CD4-positive, alpha-beta T cell treated with Interleukin-10 for 1 hour (primary cell): ENCODE measurements around the gene ZMPSTE24.

Experiments used
- DNase-seq: peaks from one replicate; pipeline ENCODE4 v3.0.0-alpha.2; 2020

ZMPSTE24 gene

DNA sequence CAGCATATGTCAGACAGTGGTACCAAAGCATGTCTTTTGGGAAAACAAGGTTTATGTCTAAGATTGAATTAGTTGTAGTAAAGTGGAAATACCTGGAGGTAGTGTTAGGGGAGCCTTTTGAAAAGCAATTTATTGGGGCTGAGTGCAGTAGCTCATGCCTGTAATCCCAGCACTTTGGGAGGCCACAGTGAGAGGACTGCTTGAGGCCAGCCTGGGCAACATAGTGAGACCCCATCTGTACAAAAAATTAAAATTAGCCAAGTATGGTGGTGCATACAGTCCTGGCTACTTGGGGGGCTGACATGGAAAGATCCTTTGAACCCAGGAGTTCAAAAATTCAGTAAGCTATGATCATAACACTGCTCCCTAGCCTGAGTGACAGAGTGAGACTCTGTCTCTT lies 7.3 kb downstream of the ZMPSTE24 start:
- DNase-seq: no peak

DNA sequence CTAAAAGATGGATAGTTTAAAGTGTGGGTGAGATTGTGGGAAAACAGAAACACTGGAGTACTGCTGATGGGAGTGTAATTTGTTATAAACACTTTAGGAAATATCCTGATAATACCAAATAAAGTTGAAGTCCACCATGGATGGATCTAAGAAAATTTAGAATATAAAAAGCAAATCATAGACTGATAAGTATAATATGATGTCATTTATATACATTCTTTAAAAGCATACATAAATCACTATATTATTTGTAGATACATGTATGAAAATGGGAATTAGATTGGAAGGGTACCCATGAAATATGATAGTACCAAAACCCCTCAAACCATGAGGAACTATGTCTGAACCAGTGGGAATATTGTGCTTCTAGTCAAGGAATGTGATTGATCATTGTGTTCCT lies 7.9 kb downstream of the ZMPSTE24 start:
- no peak for DNase-seq

DNA sequence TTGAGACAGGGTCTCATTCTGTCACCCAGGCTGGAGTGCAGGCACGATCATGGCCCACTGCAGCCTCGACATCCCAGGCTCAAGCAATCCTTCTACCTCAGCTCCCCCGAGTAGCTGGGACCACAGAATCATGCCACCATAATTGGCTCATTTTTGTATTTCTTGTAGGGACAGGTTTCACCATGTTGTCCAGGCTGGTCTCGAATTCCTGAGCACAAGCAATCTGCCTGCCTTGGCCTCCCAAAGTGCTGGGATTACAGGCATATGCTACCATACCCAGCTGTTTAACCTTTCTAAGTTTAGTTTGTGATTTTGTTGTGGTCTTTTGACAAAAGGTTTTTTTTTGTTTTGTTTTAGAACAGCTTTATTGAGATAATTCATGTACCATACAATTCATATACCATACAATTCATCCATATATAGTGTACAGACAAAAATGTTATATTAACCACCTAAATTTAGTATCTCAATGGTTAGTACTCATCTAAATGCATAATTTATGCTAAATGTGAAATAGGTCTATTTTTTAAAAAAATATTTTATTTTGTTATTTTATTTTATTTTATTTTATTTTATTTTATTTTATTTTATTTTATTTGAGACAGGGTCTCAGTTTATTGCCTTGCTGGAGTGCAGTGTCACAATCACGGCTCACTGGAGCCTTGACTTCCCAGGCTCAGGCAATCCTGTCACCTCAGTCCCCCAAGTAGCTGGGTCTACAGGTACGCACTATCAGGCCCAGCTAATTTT lies 8.9 kb downstream of the ZMPSTE24 start:
- no peak for DNase-seq

DNA sequence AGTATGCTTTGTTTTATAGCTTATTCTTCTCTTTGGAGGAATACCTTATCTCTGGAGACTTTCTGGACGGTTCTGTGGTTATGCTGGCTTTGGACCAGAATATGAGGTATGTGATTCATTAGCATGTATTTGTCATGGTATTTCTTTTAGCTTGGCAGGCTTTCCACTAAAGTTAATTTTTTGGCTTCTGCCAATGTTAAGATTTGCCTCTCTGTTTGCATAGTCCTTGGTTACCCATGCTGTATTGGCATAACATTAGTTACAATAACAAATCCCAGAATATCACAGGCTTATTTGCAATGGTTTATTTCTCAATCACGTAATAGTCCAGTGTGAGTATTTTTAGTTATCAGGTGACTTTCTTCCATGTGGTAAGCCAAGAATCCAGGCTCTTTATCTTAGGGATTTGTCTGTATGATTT lies 9.7 kb downstream of the ZMPSTE24 start:
- DNase-seq: no peak

DNA sequence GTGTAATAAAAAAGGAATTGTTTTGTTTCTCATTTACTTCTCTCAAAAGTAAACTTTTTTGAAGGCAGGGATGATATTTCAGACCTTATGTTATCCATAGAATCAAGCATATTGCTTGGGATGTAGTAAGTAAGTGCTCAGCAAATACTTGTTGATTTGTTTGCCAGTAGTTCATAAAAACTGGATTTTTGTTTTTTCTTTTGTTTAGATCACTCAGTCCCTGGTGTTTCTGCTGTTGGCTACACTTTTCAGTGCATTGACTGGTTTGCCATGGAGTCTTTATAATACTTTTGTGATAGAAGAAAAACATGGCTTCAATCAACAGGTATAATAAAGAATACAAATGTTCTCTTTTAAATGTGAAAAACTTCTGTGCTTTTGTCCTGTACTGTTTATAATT lies 10.2 kb downstream of the ZMPSTE24 start:
- no peak for DNase-seq

DNA sequence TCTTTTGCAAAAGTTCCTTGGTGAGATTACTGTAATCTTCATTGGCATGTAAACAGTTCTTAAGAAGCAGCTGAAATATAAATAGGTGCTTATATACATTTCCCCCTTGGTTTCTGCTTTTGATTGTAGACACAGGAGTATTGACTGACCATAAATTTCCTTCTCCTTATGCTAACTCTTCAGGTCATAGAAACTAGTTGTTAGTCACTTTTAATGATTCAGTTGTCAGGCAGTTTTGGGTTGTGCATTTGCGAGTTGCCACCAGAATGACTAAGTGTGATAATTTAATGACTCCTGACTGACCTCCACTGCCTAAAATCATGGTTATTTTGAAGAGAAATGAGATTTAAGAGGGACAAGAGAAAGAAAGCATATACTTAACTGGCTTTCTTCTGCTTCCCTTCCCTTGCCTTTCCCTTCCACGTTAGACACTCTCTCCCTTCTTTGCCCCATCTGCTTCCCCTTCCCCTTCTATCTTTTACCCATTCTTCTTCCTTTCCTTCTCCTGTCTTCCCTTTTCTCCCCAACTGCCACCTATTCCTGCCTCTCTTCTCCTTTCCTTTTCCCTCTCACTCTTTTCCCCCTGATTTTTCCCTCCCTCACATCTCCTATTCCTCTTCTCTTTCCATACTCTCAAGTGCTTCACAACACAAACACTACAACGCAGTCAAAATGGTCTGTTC lies 12.3 kb downstream of the ZMPSTE24 start:
- DNase-seq: no peak

DNA sequence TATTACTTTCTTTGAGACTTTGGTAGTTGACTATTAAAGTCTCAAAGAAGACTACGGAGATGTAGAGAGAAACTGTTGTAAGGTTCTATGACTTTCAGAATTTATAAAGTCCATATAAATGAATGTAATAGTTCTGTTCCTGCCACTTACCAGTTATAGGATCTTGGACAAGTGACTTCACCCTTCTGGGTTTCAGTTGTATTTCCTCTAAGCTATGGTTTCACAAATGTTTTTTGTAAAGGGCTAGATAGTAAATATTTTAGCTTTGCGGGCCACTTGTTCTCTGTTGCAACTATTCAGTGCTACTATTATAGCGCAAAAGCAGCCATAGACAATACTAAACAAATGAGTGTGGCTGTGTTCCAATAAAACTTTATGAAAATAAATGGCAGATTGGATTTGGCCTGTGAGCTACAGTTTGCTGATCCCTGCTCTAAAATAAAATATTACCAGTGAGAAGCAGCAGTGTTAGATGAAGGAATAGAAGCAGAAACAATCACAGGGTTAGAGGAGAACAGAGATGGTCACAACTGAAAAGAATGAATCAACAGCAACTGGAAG lies 14.7 kb downstream of the ZMPSTE24 start:
- DNase-seq: no peak

DNA sequence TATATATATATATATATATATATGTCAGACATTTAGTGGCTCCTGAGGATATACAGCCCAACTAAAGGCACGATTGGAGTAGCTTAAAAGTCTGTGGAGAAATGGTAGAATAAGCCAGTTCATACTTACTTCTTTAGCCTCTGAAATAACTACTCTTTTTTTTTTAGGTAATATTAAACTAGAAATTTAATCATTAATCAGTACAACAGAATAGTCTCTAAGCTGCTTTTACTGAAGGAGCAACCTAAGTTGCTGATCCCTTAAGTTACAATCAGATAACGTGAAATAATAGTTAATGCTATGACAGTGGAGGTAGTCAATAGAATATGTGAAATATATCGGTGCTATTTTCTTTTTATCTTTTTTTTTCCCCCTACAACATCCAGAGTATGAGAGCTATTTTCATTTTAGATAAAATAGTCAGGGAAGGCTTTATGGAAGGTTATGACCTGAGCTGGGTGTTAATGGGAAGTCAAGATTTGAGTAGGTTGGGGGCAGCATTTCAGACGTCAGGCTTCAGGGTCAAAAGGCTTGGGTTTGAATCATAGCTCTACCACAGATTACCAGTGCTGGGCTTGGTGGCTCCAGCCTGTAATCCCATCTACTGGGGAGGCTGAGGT lies 15.6 kb downstream of the ZMPSTE24 start:
- no peak for DNase-seq

DNA sequence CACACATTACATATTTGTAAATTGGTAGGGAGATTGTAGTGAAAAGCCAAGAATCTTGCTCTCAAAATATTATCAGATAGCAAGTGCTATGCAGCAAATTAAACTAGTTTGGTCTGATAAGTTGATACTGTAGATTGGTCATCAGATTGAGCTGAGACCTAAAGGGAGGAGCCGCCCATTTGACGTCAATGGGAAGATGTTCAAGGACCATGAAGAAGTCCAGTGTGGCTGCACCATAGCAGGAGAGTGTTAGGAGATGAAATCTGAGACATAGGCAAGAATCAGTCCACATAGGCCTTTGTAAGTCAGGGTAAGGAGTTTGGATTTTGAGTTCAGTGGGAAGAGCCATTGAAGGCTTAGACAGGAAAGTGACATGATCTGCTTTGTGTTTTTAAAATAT lies 16.3 kb downstream of the ZMPSTE24 start:
- DNase-seq: no peak

DNA sequence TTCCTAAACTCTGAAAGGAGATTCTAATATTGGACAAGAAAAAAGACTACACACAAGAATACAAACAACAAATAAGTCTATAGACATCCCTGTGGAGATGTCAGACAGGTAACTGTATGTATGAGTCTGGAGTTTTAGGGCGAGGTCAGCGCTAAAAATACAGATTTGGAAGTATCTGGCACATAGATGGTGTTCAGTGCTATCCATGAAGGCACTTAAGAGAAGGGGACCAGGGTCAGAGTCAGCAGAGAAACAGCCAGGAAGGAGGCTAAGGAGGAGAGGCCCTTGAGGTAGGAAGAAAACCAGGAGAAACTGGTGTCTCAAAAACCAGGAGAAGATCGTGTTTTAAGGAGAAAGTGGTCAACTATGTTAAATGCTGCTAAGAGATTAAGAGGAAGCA lies 18.1 kb downstream of the ZMPSTE24 start:
- no peak for DNase-seq

DNA sequence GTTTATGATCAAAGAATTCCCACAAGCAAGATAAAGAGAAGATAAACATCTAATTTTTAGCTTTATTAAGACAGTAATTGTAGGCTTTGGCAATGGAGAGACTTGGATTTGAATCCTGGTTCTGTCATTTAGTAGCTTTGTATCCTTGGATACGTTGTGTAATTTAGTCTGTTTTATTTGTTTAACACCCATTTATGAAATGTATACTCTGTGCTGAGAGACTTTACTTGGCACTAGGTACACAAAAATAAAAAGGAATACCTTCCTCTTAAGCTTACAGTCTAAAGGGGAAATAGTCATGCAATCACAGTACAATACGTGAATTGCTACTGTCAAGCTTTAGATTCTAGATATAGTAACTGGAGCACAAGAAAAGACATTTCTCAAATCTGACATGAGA lies 23.8 kb downstream of the ZMPSTE24 start:
- no peak for DNase-seq

DNA sequence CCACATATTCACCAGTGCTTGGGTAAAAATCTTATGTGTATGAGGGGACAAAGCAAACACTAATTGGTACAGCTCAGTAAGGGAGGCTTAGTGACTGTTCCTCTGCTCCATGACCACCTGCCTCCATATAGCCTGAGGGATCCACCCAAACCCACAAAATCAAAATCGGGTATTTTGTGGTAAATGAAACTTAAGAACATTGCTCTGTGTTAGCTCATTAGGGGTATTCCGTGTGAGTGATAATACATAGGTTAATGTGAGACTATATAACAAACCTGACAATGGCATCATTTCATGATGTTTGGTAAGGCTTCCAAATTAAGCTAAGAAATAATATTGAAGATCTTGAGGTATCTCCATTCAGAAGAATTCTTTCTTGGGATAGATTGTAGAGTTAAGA lies 33.3 kb downstream of the ZMPSTE24 start:
- DNase-seq: no peak

DNA sequence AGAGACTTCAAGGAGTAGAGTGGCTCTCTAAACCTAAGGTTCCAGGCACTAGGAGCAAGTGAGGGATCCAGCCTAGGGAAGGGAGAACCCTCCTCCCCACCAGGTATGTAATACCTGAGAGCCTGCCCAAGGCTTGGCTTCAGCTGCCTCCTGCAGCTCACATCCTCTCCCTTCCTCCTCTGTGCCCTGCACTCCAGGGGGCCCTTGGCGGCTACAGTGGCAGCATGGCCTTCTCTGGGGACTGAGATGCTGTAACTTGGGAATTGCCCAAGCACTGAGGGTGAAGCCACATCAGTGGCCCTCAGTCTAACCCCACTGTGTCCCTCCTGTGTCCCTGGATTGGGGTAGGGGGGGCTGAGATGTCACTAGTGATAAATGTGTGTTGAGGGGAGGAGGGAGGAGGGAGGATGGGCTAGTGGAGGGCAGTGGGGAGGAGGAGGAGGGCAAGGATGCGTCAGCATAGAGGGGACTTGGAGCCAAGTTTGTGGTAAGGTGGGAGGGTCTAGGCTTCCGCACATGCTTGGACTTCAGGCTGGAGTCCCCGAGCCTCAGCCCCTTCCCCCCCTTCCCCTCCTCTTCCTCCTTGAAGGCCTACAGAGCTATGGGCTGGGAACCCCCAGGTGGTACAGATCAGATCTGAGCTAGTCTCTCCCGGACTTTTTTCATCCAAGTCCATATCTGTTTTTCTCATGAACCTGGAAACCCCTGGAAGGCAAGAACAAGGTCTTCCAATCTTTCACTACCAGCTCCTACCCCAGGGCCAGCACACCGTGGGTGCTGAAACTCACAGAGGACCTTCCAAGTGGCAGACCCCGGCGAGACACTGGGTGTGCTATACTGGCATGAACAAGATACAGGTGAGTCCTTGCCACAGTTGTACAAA lies 41.6 kb downstream of the ZMPSTE24 start:
- DNase-seq: no peak

DNA sequence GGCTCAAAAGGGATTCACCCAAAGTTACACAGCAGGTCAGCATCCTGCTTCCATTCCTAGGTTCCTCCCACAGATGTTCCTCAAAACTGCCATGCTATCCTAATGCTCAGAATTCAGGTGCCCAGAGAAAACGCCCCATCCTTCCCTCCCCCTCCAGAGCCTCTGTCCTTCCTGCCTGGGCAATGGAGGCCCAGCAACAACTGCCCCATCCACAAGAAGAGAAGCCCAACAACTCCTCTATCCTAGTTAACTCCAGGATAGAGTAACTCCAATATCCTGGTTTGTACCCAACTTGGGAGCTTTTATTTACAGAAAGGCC lies 42.2 kb downstream of the ZMPSTE24 start:
- DNase-seq: no peak

DNA sequence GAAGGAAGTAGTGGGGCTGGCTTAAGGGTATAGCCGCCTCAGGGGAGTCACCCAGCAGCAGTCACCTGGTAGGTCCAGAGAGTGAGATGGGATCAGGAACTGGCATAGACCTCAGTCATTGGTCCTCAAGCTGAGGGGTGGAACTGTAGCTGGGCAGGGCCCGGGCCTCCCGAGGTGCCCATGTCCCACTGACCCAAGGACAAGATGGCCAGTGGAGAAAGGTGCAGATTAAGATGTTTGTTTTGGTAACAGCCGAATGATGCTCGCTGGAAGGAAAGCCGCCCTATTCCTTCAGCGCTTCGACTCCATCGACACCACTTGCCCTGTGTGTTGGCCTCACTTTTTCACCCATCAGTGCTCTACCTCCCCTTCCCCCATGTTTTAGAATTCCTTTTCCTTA lies 42.6 kb downstream of the ZMPSTE24 start:
- DNase-seq: no peak

DNA sequence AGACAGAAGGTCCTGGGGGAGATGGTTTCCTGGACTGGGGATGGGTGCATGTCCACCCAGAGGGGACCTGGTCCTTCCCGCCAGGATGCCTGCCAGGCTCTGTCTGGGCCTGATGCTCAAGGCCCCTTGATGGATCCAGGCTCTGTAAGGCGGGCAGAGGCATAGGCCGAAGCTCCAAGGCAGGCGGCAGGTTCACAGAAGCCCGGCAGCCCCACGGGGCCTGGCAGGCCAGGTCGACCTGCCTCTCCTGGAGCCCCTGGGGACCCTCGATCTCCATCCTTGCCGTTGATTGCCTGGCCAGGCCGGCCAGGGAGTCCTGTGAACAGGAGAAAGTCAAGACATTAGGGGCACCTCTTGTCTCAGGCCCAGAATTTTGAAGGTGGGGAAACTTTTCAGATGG lies 43.0 kb downstream of the ZMPSTE24 start:
- no peak for DNase-seq

DNA sequence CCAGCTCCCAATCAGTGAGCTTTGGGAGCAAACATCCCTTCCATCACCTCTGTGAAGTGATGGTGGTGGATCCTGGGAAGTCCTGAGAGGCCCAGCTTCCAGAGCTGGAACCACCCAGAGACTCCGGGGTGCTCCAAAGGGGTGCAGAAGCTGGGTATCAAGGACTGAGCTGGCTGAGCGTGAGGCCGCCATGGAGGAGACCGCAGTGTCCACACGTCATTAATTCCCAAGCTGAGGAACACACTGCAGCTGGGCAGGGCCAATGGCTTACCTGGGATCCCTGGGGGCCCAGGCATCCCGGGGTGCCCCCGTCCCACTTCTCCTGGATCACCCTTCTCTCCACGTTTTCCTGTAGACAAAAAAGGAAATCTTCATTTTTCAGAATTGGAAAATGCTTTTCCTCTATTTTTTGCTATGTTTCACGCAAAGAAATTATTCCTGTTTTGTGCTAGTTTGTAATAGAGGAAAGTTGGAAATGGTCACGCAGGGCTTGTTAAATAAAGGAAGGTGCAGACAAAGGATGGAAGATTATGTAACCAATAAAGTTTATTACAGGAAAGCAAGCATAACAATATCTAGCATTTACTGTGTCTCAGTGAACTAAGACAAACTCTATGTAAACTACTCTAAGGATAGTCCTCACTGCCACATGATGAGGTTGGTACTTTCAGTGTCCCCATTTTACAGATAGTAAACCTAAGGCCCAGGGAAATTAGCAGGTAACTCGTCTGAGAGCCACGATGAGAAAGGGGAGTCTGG lies 43.7 kb downstream of the ZMPSTE24 start:
- DNase-seq: no peak

DNA sequence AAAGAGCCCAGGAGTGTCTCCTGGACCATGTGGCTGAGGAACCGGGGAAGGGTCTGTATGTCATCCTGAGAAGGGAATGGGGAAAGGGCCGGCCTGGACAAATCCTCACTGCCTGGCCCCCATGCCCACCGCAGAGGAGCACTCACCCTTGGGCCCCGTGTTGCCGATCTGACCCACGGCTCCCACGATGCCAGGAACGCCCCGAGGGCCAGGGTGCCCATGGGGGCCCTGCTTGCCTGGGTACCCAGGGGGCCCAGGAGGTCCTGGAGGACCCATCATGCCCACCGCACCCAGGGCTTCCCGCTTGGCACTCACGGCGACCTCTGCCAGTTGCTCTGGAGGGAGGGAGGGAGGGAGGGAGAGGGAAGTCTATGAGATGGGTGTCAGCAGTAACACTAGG lies 44.4 kb downstream of the ZMPSTE24 start:
- DNase-seq: no peak

DNA sequence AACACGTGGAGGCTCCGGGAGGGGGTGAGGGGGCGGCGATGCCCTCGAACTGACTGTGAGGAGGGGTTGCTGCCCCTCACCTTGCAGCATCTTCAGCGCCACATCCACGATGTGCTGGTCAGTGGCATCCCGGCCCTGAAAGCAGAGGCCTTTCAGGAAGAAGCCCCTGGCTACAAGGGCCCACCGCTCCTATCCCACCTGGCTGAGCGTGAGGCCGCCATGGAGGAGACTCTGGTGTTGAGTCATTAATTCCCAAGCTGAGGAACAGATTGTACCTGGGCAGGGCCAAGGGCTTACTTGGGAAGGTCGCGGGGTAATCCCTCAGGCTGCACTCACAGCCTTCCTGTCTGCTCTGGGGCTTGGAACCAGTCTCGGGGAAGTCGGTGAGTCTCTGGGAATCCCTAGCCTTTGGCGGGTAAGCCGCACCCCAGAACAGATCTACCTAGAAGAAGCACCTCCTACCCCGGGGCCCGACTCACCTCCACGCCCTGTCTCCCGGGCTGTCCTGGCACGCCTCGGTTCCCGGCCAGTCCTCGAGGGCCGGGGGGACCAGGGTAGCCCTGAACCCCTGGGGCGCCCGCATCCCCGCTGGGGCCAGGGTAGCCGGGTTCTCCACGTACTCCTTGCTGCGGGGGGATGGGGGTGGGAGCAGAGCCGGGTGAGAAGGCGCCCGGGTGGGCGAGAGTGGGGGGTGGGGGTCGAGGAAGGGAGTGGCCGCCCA lies 45.2 kb downstream of the ZMPSTE24 start:
- no peak for DNase-seq

DNA sequence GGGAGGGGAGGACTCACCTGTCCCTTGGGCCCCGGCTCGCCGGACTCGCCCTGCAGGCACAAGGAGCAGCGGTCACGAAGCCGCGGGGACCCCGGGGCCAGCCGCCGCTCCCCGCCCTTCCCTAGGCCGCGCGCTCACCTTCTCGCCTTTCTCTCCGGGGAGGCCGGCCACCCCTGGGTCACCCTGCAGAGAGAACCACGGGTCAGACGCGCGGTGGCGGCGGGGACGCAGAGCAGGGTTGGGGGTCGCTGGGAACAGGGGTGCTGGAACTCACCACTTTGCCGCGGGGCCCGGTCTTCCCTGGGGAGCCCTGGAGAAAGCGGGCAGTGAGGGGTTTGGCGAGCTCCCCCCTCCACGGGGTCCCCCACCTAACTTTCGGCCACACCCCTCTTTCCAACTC lies 45.8 kb downstream of the ZMPSTE24 start:
- DNase-seq: no peak

DNA sequence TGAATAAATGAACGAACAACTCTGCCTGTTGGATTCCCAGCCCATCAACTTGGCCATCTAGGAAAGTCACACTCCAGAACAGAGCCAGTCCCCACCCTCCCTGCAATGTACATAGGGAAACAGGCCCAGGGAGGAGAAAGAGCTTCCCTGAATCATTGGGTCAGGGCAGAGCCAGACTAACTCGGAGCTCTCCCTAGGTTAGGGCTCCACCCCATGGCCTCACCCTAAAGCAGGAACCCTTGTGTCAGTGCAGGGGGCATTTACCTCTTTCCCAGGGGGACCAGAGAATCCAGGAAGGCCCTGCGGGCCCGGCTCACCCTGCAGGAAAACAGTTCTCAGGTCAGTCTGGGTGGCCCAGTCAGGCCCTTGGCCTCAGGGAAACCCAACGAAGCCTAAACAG lies 47.4 kb downstream of the ZMPSTE24 start:
- DNase-seq: no peak

DNA sequence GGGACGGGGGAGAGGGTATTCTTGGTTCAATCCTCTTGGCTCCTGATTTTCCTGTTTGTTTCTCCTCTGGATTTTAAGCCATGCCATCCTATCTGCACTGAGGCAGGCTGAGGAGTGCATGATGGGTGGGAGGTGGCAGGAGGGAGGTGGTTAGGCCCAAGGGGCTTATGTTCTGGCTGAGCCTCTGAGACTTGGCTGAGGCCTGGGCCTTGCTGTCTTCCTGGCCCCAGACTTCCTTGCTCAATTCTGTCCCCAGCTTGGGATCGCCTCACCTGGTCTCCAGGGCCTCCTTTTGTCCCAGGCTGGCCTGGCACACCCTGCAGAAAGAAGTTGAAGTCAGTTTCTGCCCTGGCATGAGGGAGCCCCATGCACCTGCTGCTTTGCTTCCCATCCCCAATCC lies 47.8 kb downstream of the ZMPSTE24 start:
- no peak for DNase-seq
